GM23248 (cell line): Measurements from ENCODE around the gene SCGB1D4. TPM values are rescaled to one million over a fixed set of nuclear protein-coding genes. Genes with fewer than 3 reads are reported as not detected.
"Not testable (repeated sequence)": the region's sequence is repeated elsewhere in the genome, so short reads cannot be mapped to it uniquely, and the experiment has no call there.

ENCODE experiments used
- DNase-seq: peaks from one replicate; pipeline ENCODE4 v3.0.0-alpha.2; 2015
- H2AFZ ChIP-seq: fragments of 200-600 bp; sonication (generic); 2 replicates; pipeline ENCODE4 v1.6.1; 2016; ENCODE audit warnings: antibody characterized with exemption
- H3F3A ChIP-seq: fragments of 200-600 bp; sonication (generic); 2 replicates; pipeline ENCODE4 v1.6.1; 2016; ENCODE audit warnings: mild to moderate bottlenecking, antibody characterized with exemption, mixed run types; ENCODE audit not compliant: insufficient read depth
- H3K27ac ChIP-seq: fragments of 200-600 bp; sonication (generic); 2 replicates; pipeline ENCODE4 v1.5.1; 2016; ENCODE audit warnings: mild to moderate bottlenecking
- H3K27me3 ChIP-seq: fragments of 200-600 bp; sonication (generic); replicated peaks from 2 replicates; pipeline ENCODE4 v1.6.1; 2016; ENCODE audit warnings: mild to moderate bottlenecking; ENCODE audit not compliant: insufficient read depth
- H3K36me3 ChIP-seq: fragments of 200-600 bp; sonication (generic); 2 replicates; pipeline ENCODE4 v1.6.1; 2016; ENCODE audit warnings: low read depth, mild to moderate bottlenecking
- H3K4me1 ChIP-seq: fragments of 200-600 bp; sonication (generic); 2 replicates; pipeline ENCODE4 v1.6.1; 2016; ENCODE audit warnings: mild to moderate bottlenecking; ENCODE audit not compliant: insufficient read depth
- H3K4me2 ChIP-seq: fragments of 200-600 bp; sonication (generic); one replicate; pipeline ENCODE4 v1.6.1; 2016; ENCODE audit warnings: mild to moderate bottlenecking; ENCODE audit not compliant: unreplicated experiment
- H3K4me3 ChIP-seq: fragments of 200-600 bp; sonication (generic); 2 replicates; pipeline ENCODE4 v1.5.1; 2016; ENCODE audit warnings: mild to moderate bottlenecking
- H3K79me2 ChIP-seq: fragments of 200-600 bp; sonication (generic); 2 replicates; pipeline ENCODE4 v1.6.1; 2016; ENCODE audit warnings: mild to moderate bottlenecking; ENCODE audit not compliant: insufficient read depth
- H3K9ac ChIP-seq: fragments of 200-600 bp; sonication (generic); 2 replicates; pipeline ENCODE4 v1.6.1; 2016; ENCODE audit warnings: mild to moderate bottlenecking
- H3K9me2 ChIP-seq: fragments of 200-600 bp; sonication (generic); 2 replicates; pipeline ENCODE4 v1.6.1; 2016; ENCODE audit warnings: mixed run types, mild to moderate bottlenecking, moderate library complexity; ENCODE audit not compliant: insufficient read depth
- H3K9me3 ChIP-seq: fragments of 200-600 bp; sonication (generic); one replicate; pipeline ENCODE4 v1.6.1; 2017; ENCODE audit warnings: low read depth
- H4K20me1 ChIP-seq: fragments of 200-600 bp; sonication (generic); 2 replicates; pipeline ENCODE4 v1.6.0; 2016; ENCODE audit not compliant: insufficient read depth
- EZH2 ChIP-seq: fragments of 200-600 bp; sonication (generic); IDR thresholded peaks from 2 replicates; pipeline ENCODE4 v1.6.1; 2018; ENCODE audit warnings: antibody characterized with exemption, mild to moderate bottlenecking; ENCODE audit not compliant: insufficient read depth, poor library complexity, severe bottlenecking
- EZH2phosphoT487 ChIP-seq: fragments of 200-600 bp; sonication (generic); IDR thresholded peaks from 2 replicates; pipeline ENCODE4 v1.6.1; 2018; ENCODE audit warnings: antibody characterized with exemption, moderate library complexity, mild to moderate bottlenecking, low read depth; ENCODE audit not compliant: insufficient read depth
- WGBS, 2 experiments: methylation state at CpG; one replicate each; pipeline ENCODE4 v1.1.6; 2015 to 2017; ENCODE audit warnings: low lambda C conversion rate in 2 of 2, low coverage in 1 of 2; ENCODE audit errors: missing lambda C conversion rate in 2 of 2; 5-methylcytosine and 5-hydroxymethylcytosine counted together
- in situ Hi-C: fragments of 300-500 bp; cut with MboI; formaldehyde crosslinking; loops from 2 replicates; pipeline ENCODE4 v1.15.0; 2020
- polyA plus RNA-seq: library from polyadenylated mRNA; unstranded; fragments of >200 nt; fragmentation: Nextera tagmentation; extraction: Ambion mirVana; gene quantifications from 2 replicates; pipeline ENCODE4 v1.2.1, GENCODE V29; 2016
- total RNA-seq: library from RNA; depleted of rRNA; stranded (reverse); fragments of >200 nt; shearing (Covaris generic); gene quantifications from 2 replicates; pipeline ENCODE4 v1.2.3, GENCODE V29; 2014

The SCGB1D4 gene
- total and polyA plus RNA-seq, 2 experiments from 2014 or later: not detected

DNA sequence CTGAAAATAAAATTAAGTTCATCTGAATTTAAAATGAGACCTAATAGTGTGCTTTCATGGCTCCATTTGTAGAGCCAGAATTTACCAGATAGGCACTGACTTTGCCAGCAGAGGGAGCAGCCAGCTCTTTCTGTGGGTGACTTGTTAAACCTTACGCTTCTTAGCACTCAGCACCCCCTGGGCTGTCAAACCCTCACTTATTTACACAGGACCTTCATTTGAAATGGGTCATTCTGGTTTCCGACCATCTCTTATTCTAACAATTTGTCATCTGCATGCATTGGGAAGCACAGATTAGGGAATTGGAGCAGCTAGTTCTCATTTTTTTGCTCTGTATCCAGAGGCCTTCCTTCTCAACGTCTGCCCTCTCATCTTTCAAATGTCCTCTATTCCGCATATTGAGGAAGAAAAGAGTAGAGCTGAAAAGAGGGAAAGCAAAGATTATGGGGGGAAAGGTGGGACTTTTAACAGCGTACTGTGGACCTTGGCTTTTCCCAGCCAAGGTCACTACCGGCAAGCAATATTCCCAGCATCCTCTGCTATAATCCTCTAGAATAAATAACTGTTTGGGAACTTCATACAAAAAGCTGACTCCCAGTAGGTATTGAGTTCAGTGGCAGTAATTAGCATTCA lies 41.5 kb upstream of the SCGB1D4 start:
- no peaks in the 10 kb centered on the region for H3K4me1 ChIP-seq
- no peak overlapping the region for H3K9ac ChIP-seq
- H3K27me3 ChIP-seq: peaks cover 24% of the 10 kb centered on the region
- no peaks in the 10 kb centered on the region for H3K9me2 ChIP-seq
- H3K79me2 ChIP-seq: no peaks in the 10 kb centered on the region
- no peak overlapping the region for H2AFZ ChIP-seq
- no peak overlapping the region for H3K27ac ChIP-seq
- no peaks in the 10 kb centered on the region for H3K9me3 ChIP-seq
- H3K36me3 ChIP-seq: no peaks in the 10 kb centered on the region
- H3K4me3 ChIP-seq: no peak overlapping the region
- H4K20me1 ChIP-seq: no peaks in the 10 kb centered on the region
- WGBS, 2 experiments: 64 to 67% methylated on average over 6 of the region's 6 CpGs
- peak; percentile 65 for DNase-seq
- in situ Hi-C loops: no loop called here
- no peaks in the 10 kb centered on the region for H3F3A ChIP-seq
- no peak overlapping the region for H3K4me2 ChIP-seq
- TF ChIP-seq EZH2 (no peak), EZH2phosphoT487 (no peak)

DNA sequence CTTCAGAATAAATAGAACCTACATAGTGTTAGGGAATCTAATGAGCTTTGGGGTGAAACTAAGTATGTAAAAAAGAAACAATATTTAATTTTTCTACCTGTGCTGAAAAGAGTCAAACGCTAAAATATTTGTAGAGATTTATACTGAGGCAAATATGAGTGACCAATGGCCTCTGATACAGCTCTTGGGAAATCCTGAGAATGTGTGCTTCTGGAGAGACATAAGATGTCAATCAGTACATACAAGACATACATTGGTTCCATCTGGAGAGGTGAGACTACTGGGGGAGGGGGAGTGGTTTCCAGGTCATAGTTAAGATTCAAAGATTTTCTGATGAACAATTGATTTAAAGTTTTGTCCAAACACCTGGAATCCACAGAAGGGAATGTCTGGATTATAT lies 39.3 kb upstream of the SCGB1D4 start:
- no peaks in the 10 kb centered on the region for H3F3A ChIP-seq
- in situ Hi-C loops: no loop called here
- WGBS, 2 experiments: 56 to 63% methylated on average over 1 of the region's 1 CpG
- H2AFZ ChIP-seq: peak overlapping the region; percentile 75
- no peak for TF ChIP-seq EZH2
- no peak for TF ChIP-seq EZH2phosphoT487
- H3K27ac ChIP-seq: no peak overlapping the region
- no peaks in the 10 kb centered on the region for H3K9me3 ChIP-seq
- DNase-seq: no peak
- H3K79me2 ChIP-seq: no peaks in the 10 kb centered on the region
- H3K9ac ChIP-seq: no peak overlapping the region
- peak overlapping the region; percentile 71 for H3K4me2 ChIP-seq
- no peaks in the 10 kb centered on the region for H4K20me1 ChIP-seq
- H3K9me2 ChIP-seq: no peaks in the 10 kb centered on the region
- peaks cover 32% of the 10 kb centered on the region for H3K27me3 ChIP-seq
- H3K4me1 ChIP-seq: no peaks in the 10 kb centered on the region
- H3K36me3 ChIP-seq: no peaks in the 10 kb centered on the region
- peak overlapping the region; percentile 73 for H3K4me3 ChIP-seq

DNA sequence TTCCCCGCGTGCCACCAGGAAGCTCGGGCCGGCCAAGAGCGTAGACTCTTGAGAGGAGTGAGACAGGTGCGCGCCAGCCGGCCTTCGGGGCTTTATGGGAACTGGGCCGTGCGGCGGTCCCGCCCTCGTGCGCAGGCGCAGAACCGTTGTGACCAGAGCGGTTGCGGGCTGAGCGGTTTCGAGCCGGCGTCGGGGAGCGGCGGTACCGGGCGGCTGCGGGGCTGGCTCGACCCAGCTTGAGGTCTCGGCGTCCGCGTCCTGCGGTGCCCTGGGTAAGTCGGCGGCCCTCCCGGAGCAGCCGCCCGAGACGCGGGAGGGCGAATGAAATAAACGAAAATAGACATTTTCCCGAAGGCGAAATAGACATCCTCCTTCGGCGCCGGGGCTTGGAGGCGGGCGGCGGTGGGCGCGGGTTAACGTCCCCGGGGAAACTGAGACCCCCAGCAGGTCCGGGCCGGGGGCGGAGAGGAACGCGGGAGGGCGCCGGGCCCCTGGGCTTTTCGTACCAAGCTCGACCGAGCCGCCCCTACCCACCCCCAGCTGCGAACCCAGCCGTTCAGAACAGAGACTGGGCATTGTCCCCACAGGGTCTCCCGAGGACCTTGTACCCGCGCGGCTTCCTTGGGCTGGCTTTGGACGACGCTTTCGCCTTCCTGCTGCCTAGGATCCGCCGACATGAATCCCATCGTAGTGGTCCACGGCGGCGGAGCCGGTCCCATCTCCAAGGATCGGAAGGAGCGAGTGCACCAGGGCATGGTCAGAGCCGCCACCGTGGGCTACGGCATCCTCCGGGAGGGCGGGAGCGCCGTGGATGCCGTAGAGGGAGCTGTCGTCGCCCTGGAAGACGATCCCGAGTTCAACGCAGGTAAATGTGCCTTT lies 38.7 kb upstream of the SCGB1D4 start, which contains the start of gene ASRGL1:
ASRGL1 (plus strand) TSS at position 146 of the 879 bp plus-strand sequence; CDS start at position 676, 530 bp downstream.
- in situ Hi-C loops: no loop called here
- 1% methylated on average over 70 to 98 of the region's 98 CpGs for WGBS, 2 experiments
- no peak for TF ChIP-seq EZH2phosphoT487
- no peak for TF ChIP-seq EZH2

DNA sequence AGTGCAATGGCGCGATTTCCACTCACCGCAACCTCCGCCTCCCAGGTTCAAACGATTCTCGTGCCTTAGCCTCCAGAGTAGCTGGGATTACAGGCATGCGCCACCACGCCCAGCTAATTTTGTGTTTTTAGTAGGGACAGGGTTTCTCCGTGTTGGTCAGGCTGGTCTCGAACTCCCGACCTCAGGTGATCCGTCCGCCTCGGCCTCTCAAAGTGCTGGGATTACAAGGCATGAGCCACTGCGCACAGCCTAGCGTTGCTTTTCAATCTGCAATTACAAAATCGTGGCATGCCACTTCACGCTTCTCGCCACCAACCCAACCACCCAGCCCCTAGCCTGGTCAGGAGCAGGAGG lies 38.1 kb upstream of the SCGB1D4 start:
- H3K4me1 ChIP-seq, H4K20me1 ChIP-seq, H3K79me2 ChIP-seq, H3K9me3 ChIP-seq, H3K9me2 ChIP-seq, DNase-seq, H3K9ac ChIP-seq, H3F3A ChIP-seq, in situ Hi-C loops, H3K27ac ChIP-seq, H3K36me3 ChIP-seq: not testable (repeated sequence)
- Histone ChIP-seq H3K27me3 (peaks cover 39% of the 10 kb centered on the region), H3K4me3 (peak overlapping the region; percentile 73), H3K4me2 (peak overlapping the region; percentile 71), H2AFZ (peak overlapping the region; percentile 75)
- WGBS, 2 experiments: 39% methylated on average over 19 of the region's 19 CpGs

More for the DNA sequence above, 38.7 kb upstream of the SCGB1D4 start, which contains the start of gene ASRGL1:
- Histone ChIP-seq H3K9me2 (no peaks in the 10 kb centered on the region), H3K9ac (no peak within 1 kb of the TSS), H3K9me3 (no peaks in the 10 kb centered on the region), H3K36me3 (no peaks in the 10 kb centered on the region), H2AFZ (peak within 1 kb of the TSS; percentile 75), H3K27ac (no peak within 1 kb of the TSS), H4K20me1 (no peaks in the 10 kb centered on the region), H3K4me2 (peak within 1 kb of the TSS; percentile 71), H3K4me1 (no peaks in the 10 kb centered on the region), H3K4me3 (peak within 1 kb of the TSS; percentile 73), H3K79me2 (no peaks in the 10 kb centered on the region), H3F3A (no peaks in the 10 kb centered on the region), H3K27me3 (peaks cover 33% of the 10 kb centered on the region)
- DNase-seq: peak; percentile 77
